ENCODE results near the gene SDR39U1.

SDR39U1 gene

DNA sequence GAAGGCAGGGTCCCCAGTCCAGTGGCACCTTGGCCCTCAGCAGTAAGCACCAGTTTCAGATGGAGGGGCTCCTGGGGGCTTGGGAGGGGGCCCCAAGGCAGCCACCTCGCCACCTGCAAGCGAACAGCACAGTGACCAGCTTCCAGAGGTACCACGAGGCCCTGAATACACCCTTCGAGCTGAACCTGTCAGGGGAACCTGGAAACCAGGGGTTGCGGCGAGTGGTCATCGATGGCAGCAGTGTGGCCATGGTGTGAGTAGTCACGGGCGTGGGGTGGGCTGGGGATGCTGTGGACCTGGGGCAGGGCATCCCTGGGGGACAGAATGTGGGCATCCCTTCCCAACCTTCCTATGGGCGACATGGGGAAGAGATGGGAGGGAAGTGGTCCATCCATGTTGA, 32.6 kb downstream of the SDR39U1 start:
- no peak for DNase-seq (ENCODE audit: low read depth in 1 of 2, low spot score in 1 of 2)
- in situ Hi-C loops (cut with HindIII; ENCODE audit: low pct_unique_long_range_greater_than_20kb, low sequenced_read_pairs), result no loop called here
- TF ChIP-seq JUND (IDR thresholded peaks at IDR 0.05; ENCODE audit: low read depth), result no peak

DNA sequence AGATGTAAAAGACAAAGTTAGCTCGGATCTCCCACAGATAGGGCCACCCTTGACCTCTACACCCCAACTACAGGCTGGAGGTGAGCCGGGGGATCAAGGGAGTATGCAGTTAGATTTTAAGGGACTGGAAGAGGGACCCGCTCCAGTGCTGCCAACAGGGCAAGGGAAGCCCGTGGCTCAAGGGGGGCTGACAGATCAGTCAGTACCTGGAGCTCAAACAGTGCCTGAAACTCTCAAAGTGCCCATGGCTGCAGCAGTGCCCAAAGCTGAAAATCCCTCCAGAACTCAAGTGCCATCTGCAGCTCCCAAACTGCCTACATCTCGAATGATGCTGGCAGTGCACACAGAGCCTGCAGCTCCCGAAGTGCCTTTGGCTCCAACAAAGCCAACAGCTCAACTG, 33.4 kb downstream of the SDR39U1 start:
- in situ Hi-C loops (cut with HindIII; ENCODE audit: low pct_unique_long_range_greater_than_20kb, low sequenced_read_pairs), result no loop called here
- DNase-seq (ENCODE audit: low read depth in 1 of 2, low spot score in 1 of 2), result no peak
- TF ChIP-seq JUND (IDR thresholded peaks at IDR 0.05; ENCODE audit: low read depth), result no peak

DNA sequence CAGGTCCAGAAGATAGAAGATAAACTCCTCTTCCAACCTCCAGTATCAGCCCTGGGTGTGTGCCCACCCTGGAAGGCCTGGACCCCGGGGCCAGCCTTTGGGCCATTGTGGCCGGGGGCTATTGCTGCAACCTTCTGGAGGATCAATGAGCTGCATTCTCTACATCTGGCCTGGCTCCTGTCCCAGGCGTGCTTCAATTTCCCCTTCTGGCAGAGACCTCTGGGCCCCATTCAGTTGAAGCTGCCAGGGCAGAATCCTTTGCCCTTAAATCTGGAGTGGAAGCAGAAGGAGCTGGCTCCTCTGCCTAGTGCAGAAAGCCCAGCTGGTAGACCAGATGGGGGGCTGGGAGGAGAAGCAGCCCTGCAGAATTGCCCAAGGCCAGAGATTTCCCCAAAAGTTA, 33.8 kb downstream of the SDR39U1 start:
- no peak for DNase-seq (ENCODE audit: low read depth in 1 of 2, low spot score in 1 of 2)
- TF ChIP-seq JUND (IDR thresholded peaks at IDR 0.05; ENCODE audit: low read depth), result no peak
- in situ Hi-C loops (cut with HindIII; ENCODE audit: low pct_unique_long_range_greater_than_20kb, low sequenced_read_pairs), result no loop called here

DNA sequence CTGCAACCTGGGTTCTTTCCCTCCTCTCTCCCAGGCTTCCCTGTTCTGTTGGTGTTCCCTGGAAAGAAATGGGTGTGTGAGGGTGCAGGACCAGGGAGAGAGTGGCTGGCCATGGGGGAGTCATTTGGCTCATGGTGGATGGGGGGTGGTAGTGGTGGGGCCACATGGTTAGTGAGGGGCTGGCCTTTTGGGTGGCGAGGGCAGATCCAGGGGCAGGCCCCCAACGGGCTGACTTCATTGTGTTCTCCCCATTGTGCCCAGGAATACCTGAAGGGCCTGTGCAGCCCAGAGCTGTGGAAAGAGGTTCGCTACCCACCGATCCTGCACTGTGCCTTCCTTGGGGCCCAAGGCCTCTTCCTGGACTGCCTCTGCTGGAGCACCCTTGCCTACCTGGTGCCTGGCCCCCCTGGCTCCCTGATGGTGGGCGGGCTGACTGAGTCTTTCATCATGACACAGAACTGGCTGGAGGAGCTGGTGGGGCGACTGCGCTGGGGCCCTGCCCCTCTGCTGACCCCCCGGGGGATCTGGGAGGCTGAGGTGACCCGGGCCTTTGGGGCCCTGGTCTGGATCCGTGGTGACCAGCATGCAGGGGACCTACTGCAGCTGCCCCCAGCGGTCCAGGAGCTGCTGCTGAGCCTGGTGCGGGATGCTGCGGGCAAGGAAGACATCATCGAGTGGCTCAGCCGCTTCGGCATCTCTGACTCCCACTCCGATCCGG, 34.8 kb downstream of the SDR39U1 start:
- in situ Hi-C loops (cut with HindIII; ENCODE audit: low pct_unique_long_range_greater_than_20kb, low sequenced_read_pairs), result no loop called here
- DNase-seq (ENCODE audit: low read depth in 1 of 2, low spot score in 1 of 2), result no peak
- TF ChIP-seq JUND (IDR thresholded peaks at IDR 0.05; ENCODE audit: low read depth), result no peak

DNA sequence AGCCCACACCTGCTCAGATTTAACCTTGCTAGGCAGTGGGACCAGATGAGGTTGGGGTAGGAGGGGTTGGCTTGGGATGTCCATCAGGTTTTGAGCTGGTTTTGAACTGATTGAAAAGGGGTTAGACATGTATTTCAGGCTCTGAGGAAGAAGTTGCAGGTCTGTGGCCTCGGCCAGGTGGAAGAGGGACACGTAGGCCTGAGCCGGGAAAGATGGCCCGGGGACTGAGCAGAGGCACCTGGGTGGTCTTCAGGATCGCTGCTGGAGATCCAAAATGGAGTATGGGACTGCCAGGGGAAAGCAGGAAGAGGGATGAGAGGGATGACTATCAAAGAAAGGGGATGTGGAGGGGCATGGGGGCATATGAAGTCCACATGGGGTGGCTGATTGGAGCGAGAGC, 36.2 kb downstream of the SDR39U1 start:
- in situ Hi-C loops (cut with HindIII; ENCODE audit: low pct_unique_long_range_greater_than_20kb, low sequenced_read_pairs), result no loop called here
- no peak for TF ChIP-seq JUND (IDR thresholded peaks at IDR 0.05; ENCODE audit: low read depth)
- DNase-seq (ENCODE audit: low read depth in 1 of 2, low spot score in 1 of 2), result no peak

DNA sequence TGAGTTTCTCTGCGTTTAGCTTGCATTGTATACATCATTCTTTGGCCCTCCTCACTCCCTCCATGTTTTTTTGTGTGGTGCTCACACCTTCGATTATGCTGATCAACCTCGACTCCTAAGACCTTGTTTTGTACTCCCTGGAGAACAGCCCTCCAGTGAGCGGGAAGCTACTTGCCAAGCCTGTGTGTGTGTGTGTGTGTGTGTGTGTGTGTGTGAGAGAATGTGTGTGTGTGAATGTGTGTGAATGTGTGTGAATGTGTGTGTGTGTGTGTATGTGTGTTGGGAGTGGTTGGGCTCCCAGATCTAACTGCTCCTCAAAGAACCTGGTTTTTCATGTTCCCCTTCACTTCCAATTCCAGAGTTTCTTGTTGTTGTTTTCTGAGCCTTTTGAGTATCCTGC, 37.8 kb downstream of the SDR39U1 start:
- no peak for DNase-seq (ENCODE audit: low read depth in 1 of 2, low spot score in 1 of 2)
- in situ Hi-C loops (cut with HindIII; ENCODE audit: low pct_unique_long_range_greater_than_20kb, low sequenced_read_pairs), result no loop called here
- no peak for TF ChIP-seq JUND (IDR thresholded peaks at IDR 0.05; ENCODE audit: low read depth)

DNA sequence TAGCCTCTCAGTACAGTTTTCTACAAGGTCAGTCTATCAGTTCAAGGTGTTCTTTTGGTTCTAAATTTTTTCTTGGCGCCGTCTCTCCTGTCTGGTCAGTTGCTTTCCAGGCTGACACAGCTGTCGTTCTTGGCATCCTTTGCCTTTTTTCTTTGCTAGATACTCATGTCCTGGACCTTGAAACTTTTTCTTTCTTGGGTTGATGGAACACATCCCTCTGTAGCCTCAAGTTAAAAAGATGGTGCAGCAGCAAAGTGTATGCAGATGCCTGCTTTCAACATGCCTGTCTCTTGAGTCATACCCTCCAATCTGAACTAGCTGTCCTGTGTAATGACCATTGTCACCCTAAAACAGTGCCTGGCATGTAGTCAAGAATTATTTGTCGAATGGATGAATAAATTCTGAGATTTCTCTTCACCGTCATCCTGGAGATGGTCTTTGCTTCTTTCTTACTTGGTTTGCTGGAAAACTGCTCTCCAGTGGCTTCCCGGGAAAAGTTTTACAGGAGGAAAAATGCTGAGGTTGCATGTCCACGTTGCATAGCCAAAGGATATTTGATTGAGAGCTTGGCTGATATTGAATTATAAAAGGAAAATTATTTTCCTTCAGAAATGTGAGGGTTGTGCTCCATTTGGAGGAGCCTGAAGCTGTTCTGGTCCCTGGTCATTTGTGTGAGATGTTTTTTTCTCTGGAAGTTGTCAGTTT, 39.1 kb downstream of the SDR39U1 start:
- no peak for TF ChIP-seq JUND (IDR thresholded peaks at IDR 0.05; ENCODE audit: low read depth)
- no peak for DNase-seq (ENCODE audit: low read depth in 1 of 2, low spot score in 1 of 2)
- in situ Hi-C loops (cut with HindIII; ENCODE audit: low pct_unique_long_range_greater_than_20kb, low sequenced_read_pairs), result no loop called here

DNA sequence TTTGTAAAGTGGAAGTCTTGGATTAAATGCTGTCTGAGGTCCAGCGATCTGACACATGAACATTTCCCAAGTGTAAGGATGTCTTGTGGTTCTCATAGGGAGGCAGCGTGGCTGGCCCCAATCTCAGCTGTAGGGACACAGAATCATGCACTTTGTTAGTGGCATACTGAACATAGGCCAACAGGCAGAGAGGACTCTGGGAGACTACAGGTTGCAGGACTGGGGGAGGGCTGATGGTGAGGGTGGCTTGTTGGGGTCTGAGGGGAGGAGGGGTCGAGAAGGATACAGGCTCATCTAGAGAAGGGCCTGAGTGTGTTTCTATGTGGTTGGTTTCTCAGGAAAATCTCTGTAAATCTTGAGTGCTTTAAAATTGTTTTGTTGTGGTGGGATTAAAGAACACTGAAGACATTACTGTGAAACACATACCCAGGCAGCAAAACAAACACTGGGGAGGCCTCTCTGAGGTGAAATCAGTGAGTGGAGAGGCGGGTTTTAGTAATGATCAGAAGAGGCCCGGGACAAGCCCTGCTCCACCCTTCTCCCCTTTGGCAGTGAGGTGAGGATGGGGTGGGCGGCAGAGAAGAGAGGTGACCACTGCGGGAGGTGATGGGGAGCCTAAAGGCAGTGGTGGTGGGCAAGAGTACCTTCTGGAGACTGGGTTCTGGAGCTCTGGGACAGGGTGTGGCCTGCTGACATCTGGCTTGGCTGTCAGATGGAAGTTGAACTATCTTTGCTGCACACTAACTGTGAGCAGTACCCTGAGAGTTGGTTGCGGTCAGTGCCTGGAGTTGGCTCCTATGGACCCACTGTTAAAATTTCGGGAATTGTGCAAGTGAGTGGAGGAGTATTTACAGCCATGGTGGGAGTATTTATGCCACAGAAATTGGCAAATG, 40.5 kb downstream of the SDR39U1 start:
- TF ChIP-seq JUND (IDR thresholded peaks at IDR 0.05; ENCODE audit: low read depth), result no peak
- DNase-seq (ENCODE audit: low read depth in 1 of 2, low spot score in 1 of 2), result no peak
- in situ Hi-C loops (cut with HindIII; ENCODE audit: low pct_unique_long_range_greater_than_20kb, low sequenced_read_pairs), result no loop called here

DNA sequence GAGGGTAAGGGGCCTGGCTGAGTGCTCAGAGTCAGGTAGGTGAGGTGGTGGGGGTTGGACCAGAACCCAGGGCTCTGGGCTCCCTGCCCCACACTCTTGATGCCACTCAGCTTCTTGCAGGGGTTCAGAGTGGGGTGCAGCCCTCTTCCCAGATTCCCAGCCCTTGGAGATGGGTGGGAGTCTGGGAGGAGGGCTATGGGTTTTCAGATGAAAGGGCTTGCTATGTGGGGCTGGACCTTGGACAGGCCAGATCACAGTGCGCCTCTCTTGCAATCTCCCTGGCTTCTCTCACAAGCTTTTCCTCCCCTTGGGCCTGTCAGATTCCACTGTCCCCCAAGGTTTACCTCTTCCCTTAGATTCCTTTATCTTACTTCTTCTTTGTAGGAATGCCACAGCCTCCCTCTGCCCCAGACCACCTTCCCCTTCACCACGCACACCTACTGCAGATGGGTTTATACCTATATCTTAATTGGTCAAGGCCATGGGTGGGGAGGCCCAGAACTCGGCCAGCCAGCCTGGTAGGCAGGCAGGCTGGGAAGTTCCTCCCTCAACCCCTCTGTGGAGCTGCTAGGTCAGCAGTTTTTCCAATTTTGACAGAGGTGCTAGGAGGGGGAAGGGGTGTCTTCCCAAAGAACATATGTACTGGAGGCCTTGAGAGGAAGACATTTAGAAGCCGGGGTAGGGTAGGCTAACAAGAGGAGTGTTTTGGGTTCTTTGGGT, 42.4 kb downstream of the SDR39U1 start:
- in situ Hi-C loops (cut with HindIII; ENCODE audit: low pct_unique_long_range_greater_than_20kb, low sequenced_read_pairs), result no loop called here

DNA sequence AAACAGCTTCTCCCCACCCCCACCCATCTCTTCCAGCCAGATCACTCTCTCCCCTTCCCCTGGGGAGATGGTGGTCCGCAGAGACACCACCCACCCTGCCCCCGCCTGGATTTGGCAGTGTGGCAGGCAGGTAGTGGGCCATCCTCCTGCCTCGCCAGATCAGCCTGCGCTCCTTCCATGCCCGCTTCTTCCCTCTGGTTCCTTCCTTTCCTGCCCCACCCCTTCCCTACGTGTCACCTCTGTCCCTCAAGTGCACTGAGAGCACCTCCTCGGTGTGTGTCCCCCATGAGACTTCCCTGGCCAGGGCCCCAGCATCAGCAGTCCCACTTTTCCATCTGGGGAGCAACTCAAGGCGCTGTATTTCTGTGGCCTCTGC, 43.1 kb downstream of the SDR39U1 start:
- TF ChIP-seq JUND (IDR thresholded peaks at IDR 0.05; ENCODE audit: low read depth), result no peak
- DNase-seq (ENCODE audit: low read depth in 1 of 2, low spot score in 1 of 2), result no peak
- in situ Hi-C loops (cut with HindIII; ENCODE audit: low pct_unique_long_range_greater_than_20kb, low sequenced_read_pairs), result no loop called here

More for the DNA sequence above, 42.4 kb downstream of the SDR39U1 start:
- TF ChIP-seq JUND (IDR thresholded peaks at IDR 0.05; ENCODE audit: low read depth), result no peak
- no peak for DNase-seq (ENCODE audit: low read depth in 1 of 2, low spot score in 1 of 2)

DNA sequence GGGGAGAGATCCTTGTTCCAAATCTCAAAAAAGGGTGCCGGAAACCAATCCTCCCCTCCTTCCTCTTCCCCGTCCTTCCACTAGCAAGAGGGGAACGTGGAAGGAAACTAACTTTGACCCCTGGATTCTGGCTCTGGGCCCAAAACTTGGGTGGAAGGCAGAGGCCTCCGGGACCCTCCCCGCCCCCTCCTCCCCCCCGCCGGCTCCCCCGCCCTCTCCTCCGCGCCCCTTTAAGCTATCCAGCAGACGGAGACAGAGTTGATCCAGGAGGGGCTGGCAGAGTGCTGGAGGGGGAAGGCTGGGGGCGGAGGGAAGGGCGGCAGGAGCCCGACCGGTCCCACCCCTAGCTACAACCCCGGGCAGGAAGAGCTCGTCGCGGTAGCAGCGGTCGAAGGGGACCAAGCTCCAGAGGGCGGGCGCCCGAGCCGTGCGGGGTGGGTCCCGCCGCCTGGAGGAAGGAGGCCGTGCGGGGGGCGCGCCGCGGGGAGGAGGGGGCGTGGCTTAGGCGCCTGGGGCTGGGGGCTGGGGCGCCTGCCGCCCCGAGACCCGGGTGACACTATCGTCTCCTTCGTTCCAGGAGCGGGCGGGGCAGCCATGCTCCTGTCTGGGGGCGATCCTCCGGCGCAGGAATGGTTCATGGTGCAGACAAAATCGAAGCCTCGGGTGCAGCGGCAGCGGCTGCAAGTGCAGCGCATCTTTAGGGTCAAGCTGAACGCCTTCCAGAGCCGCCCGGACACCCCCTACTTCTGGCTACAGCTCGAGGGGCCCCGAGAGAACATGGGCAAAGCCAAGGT, 43.7 kb downstream of the SDR39U1 start, which contains the start of gene NYNRIN:
TSS of gene NYNRIN (plus strand) at position 351 of the 794 bp plus-strand sequence. CDS start at position 595, 244 bp downstream.
- TF ChIP-seq JUND (IDR thresholded peaks at IDR 0.05; ENCODE audit: low read depth), result no peak
- no peak for DNase-seq (ENCODE audit: low read depth in 1 of 2, low spot score in 1 of 2)
- in situ Hi-C loops (cut with HindIII; ENCODE audit: low pct_unique_long_range_greater_than_20kb, low sequenced_read_pairs), result no loop called here
